CD4-positive, alpha-beta T cell (primary cell): ENCODE results near the gene IL31. TPM values are rescaled to one million over a fixed set of nuclear protein-coding genes. Genes with fewer than 3 reads are reported as not detected.

Experiments used
- ATAC-seq: fragments of 200-7000 bp; cut with Tn5 transposase; one replicate; pipeline ENCODE4 v1.10.0; 2022; ENCODE audit warnings: mild to moderate bottlenecking; ENCODE audit not compliant: poor library complexity
- CTCF ChIA-PET: fragments of 350-600 bp; sonication (Branson Sonifier 250); formaldehyde crosslinking; loops from one replicate; lab custom pipeline; 2021; ENCODE audit warnings: antibody characterized with exemption, inconsistent platforms; lab: Charles Lee
- POLR2A ChIA-PET: fragments of 350-600 bp; sonication (Branson Sonifier 250); formaldehyde crosslinking; loops from one replicate; lab custom pipeline; 2021; ENCODE audit warnings: antibody characterized with exemption, inconsistent platforms; lab: Charles Lee
- DNase-seq, 14 experiments: peaks; one replicate each; pipeline ENCODE4 v3.0.0-alpha.2; 2013 to 2020; ENCODE audit warnings: mixed read lengths in 2 of 14
- H3K27ac ChIP-seq, 2 donors: one replicate each; pipeline versions ENCODE4 v1.5.1 to v1.7.0; 2013; ENCODE audit warnings: low read length in 2 of 2, low read depth in 1 of 2, mild to moderate bottlenecking in 1 of 2
- H3K27me3 ChIP-seq, 2 experiments: 1 replicate in 1 of 2; 2 replicates in 1 of 2; pipeline versions ENCODE4 v1.6.1 to v1.7.0; 2013; ENCODE audit warnings: low read length in 2 of 2, control low read depth in 1 of 2, mild to moderate bottlenecking in 1 of 2, moderate library complexity in 1 of 2; ENCODE audit not compliant: insufficient read depth in 2 of 2, control insufficient read depth in 1 of 2
- H3K36me3 ChIP-seq: one replicate; pipeline ENCODE4 v1.6.1; 2013; ENCODE audit warnings: low read length, control low read depth; ENCODE audit not compliant: insufficient read depth
- H3K4me1 ChIP-seq: one replicate; pipeline ENCODE4 v1.6.1; 2013; ENCODE audit warnings: low read length, control low read depth; ENCODE audit not compliant: insufficient read depth
- H3K4me3 ChIP-seq: one replicate; pipeline ENCODE4 v1.5.1; 2013; ENCODE audit warnings: mild to moderate bottlenecking, low read length, moderate library complexity
- H3K9me3 ChIP-seq, 2 experiments: 1 replicate in 1 of 2; 2 replicates in 1 of 2; pipeline versions ENCODE4 v1.6.1 to v1.7.0; 2013; ENCODE audit warnings: low read length in 2 of 2, mild to moderate bottlenecking in 2 of 2, control low read depth in 1 of 2, moderate library complexity in 1 of 2; ENCODE audit not compliant: control insufficient read depth in 1 of 2, insufficient read depth in 1 of 2
- H3K27ac Mint-ChIP-seq: one replicate; pipeline ENCODE4 v1.8.0; 2020; ENCODE audit warnings: mixed read lengths
- H3K27me3 Mint-ChIP-seq: one replicate; pipeline ENCODE4 v1.8.0; 2021; ENCODE audit warnings: mixed read lengths
- H3K36me3 Mint-ChIP-seq: one replicate; pipeline ENCODE4 v1.8.0; 2021; ENCODE audit warnings: low read depth, mixed read lengths
- H3K4me1 Mint-ChIP-seq: one replicate; pipeline ENCODE4 v1.8.0; 2021; ENCODE audit warnings: low read depth, mixed read lengths
- H3K4me3 Mint-ChIP-seq: one replicate; pipeline ENCODE4 v1.8.0; 2020; ENCODE audit warnings: mild to moderate bottlenecking, mixed read lengths
- H3K9me3 Mint-ChIP-seq: one replicate; pipeline ENCODE4 v1.8.0; 2020; ENCODE audit warnings: mixed read lengths
- intact Hi-C, 2 experiments: fragments of 100-400 bp; cut with DNase I in 1 of 2; cut with micrococcal nuclease in 1 of 2; formaldehyde crosslinking; loops; one replicate each; pipeline versions ENCODE4 v1.15.1 to v1.9.0; 2023 to 2025; cut with DNase I, micrococcal nuclease
- total RNA-seq, 174 experiments: library from RNA in 2 of 174; stranded (reverse) in 2 of 174; gene quantifications; one replicate each; pipeline ENCODE4 v1.2.3 and lab custom pipeline; 2021 to 2026
- TF ChIP-seq, protein P1 (sequence below): fragments of 200-600 bp; IDR thresholded peaks from one replicate; pipeline ENCODE4 v1.8.0; 2022; ENCODE audit warnings: antibody characterized with exemption, mild to moderate bottlenecking

IL31 gene
- total RNA-seq, 2 experiments from 2014 or later, result not detected

DNA sequence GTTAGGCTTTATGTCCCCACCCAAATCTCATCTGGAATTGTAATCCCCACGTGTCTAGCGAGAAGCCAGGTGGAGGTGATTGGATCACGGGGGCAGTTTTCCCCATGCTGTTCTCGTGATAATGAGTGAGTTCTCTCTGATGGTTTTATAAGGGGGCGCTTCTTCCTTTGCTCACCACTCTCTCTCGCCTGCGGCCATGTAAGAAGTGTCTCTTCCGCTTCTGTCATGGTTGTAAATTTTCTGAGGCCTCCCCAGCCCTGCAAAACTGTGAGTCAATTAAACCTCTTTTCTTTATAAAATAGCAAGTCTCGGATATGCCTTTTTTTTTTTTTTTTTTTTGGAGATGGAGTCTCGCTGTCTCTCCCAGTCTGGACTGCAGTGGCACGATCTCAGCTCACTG is 13.3 kb downstream of the IL31 start:
- no peaks in the 10 kb centered on the region for H3K27me3 ChIP-seq
- no peaks in the 10 kb centered on the region for H3K9me3 ChIP-seq
- Mint-ChIP-seq H3K27ac (no peak overlapping the region), H3K36me3 (no peaks in the 10 kb centered on the region), H3K9me3 (no peaks in the 10 kb centered on the region), H3K27me3 (no peaks in the 10 kb centered on the region), H3K4me3 (no peak overlapping the region), H3K4me1 (no peaks in the 10 kb centered on the region)
- CTCF ChIA-PET, result no interaction called here
- ATAC-seq, result no peak
- no peak overlapping the region for H3K4me3 ChIP-seq
- no peaks in the 10 kb centered on the region for H3K36me3 ChIP-seq
- peaks cover 4% of the 10 kb centered on the region for H3K4me1 ChIP-seq
- POLR2A ChIA-PET, result no interaction called here
- TF ChIP-seq, protein P1, sequence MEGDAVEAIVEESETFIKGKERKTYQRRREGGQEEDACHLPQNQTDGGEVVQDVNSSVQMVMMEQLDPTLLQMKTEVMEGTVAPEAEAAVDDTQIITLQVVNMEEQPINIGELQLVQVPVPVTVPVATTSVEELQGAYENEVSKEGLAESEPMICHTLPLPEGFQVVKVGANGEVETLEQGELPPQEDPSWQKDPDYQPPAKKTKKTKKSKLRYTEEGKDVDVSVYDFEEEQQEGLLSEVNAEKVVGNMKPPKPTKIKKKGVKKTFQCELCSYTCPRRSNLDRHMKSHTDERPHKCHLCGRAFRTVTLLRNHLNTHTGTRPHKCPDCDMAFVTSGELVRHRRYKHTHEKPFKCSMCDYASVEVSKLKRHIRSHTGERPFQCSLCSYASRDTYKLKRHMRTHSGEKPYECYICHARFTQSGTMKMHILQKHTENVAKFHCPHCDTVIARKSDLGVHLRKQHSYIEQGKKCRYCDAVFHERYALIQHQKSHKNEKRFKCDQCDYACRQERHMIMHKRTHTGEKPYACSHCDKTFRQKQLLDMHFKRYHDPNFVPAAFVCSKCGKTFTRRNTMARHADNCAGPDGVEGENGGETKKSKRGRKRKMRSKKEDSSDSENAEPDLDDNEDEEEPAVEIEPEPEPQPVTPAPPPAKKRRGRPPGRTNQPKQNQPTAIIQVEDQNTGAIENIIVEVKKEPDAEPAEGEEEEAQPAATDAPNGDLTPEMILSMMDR, result no peak
- H3K27ac ChIP-seq, result no peak overlapping the region
- intact Hi-C loops, result no loop called here
- DNase-seq, result no peak

DNA sequence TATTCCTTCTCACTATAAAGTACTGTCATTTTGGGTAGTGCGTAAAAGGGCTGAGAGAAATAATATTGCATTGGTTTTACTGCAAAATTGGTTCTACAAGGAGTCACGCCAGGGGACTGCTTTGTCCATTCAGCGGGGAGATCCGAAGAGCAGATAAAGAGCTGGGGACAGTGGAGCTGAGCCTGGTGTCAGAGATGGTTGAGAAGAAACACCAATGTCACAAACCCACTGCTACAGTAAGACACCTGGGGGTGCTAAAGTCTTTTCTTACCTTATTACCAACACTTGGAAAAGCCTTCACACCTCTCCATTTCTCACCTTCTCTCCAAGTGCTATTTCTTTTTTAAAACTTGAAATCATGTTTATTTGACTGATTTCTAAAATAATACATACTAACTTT is 14.1 kb downstream of the IL31 start:
- intact Hi-C loops, result no loop called here
- Histone ChIP-seq H3K9me3 (no peaks in the 10 kb centered on the region), H3K27me3 (no peaks in the 10 kb centered on the region), H3K4me3 (no peak overlapping the region), H3K36me3 (no peaks in the 10 kb centered on the region), H3K4me1 (peaks cover 4% of the 10 kb centered on the region), H3K27ac (no peak overlapping the region)
- ChIA-PET CTCF (no interaction called here), POLR2A (no interaction called here)
- TF ChIP-seq, protein P1, result peak; percentile 7
- Mint-ChIP-seq H3K4me1 (no peaks in the 10 kb centered on the region), H3K4me3 (no peak overlapping the region), H3K9me3 (no peaks in the 10 kb centered on the region), H3K27ac (no peak overlapping the region), H3K36me3 (no peaks in the 10 kb centered on the region), H3K27me3 (no peaks in the 10 kb centered on the region)
- DNase-seq, result no peak
- no peak for ATAC-seq

DNA sequence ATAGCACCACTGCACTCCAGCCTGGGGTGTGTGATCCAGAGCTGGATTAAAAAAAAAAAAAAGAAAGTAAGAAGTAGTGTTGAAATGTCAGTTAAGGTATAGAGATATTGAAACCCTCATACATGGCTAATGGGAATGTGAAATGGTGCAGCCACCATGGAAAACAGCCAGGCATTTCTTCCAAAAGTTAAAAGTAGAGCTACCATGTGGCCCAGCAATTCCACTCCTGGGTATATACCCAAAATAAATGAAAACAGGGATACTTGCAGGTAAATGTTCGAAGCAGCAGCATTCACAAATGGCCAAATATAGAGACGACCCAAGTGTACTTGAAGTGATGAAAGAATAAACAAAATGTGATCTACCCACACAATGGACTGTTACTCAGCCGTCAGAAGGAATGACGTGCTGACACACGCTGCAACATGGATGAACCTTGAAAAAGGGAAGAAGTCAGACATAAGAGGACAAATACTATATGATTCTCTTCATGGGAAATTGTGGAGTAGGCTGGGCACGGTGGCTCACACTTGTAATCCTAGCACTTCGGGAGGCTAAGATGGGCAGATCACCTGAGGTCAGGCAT is 15.2 kb downstream of the IL31 start:
- TF ChIP-seq, protein P1, result no peak
- ATAC-seq (no peak), DNase-seq (no peak)
- Histone ChIP-seq H3K27me3 (no peaks in the 10 kb centered on the region), H3K4me1 (peaks cover 4% of the 10 kb centered on the region), H3K9me3 (no peaks in the 10 kb centered on the region), H3K27ac (no peak overlapping the region), H3K4me3 (no peak overlapping the region), H3K36me3 (no peaks in the 10 kb centered on the region)
- CTCF ChIA-PET, result no interaction called here
- no peak overlapping the region for H3K27ac Mint-ChIP-seq
- no peaks in the 10 kb centered on the region for H3K4me1 Mint-ChIP-seq
- no peaks in the 10 kb centered on the region for H3K36me3 Mint-ChIP-seq
- intact Hi-C loops, result no loop called here
- H3K9me3 Mint-ChIP-seq, result no peaks in the 10 kb centered on the region
- POLR2A ChIA-PET, result interaction anchor here (0.6 kb wide), 1 partner anchor 251 kb away, joined by 4 read pairs; no protein-coding TSS in a partner anchor
- H3K27me3 Mint-ChIP-seq, result no peaks in the 10 kb centered on the region
- no peak overlapping the region for H3K4me3 Mint-ChIP-seq
